Measurements from ENCODE around the gene HINT1. TPM values are rescaled to one million over a fixed set of nuclear protein-coding genes. Genes with fewer than 3 reads are reported as not detected.

HINT1 gene
- total RNA-seq, 1 donor from 2014 or later: 196 TPM

GRCh38 chr5:131151216-131151615, 13.8 kb downstream of the HINT1 start:
- H3K27ac Mint-ChIP-seq (ENCODE audit: unreplicated experiment): no peak overlapping the region
- H3K27me3 Mint-ChIP-seq (ENCODE audit: low read depth): no peaks in the 10 kb centered on the region
- DNase-seq (ENCODE audit: low spot score): no peak
- no peak for TF ChIP-seq CTCF (IDR thresholded peaks at IDR 0.05)
- no peaks in the 10 kb centered on the region for H3K4me1 Mint-ChIP-seq (ENCODE audit: low read depth)
- H3K4me3 Mint-ChIP-seq (ENCODE audit: unreplicated experiment): no peak overlapping the region
- H3K9me3 Mint-ChIP-seq (ENCODE audit: low read depth): no peaks in the 10 kb centered on the region
- no peaks in the 10 kb centered on the region for H3K36me3 Mint-ChIP-seq (ENCODE audit: low read depth)

GRCh38 chr5:131150408-131150807, 14.6 kb downstream of the HINT1 start:
- Mint-ChIP-seq H3K27me3 (ENCODE audit: low read depth) (no peaks in the 10 kb centered on the region), H3K9me3 (ENCODE audit: low read depth) (no peaks in the 10 kb centered on the region), H3K27ac (ENCODE audit: unreplicated experiment) (no peak overlapping the region), H3K4me1 (ENCODE audit: low read depth) (no peaks in the 10 kb centered on the region), H3K36me3 (ENCODE audit: low read depth) (no peaks in the 10 kb centered on the region), H3K4me3 (ENCODE audit: unreplicated experiment) (no peak overlapping the region)
- DNase-seq (ENCODE audit: low spot score): no peak
- TF ChIP-seq CTCF (IDR thresholded peaks at IDR 0.05): no peak

- Mint-ChIP-seq H3K27me3 (ENCODE audit: low read depth) (no peaks in the 10 kb centered on the region), H3K9me3 (ENCODE audit: low read depth) (no peaks in the 10 kb centered on the region), H3K4me1 (ENCODE audit: low read depth) (no peaks in the 10 kb centered on the region), H3K27ac (ENCODE audit: unreplicated experiment) (no peak overlapping the region), H3K4me3 (ENCODE audit: unreplicated experiment) (no peak overlapping the region), H3K36me3 (ENCODE audit: low read depth) (no peaks in the 10 kb centered on the region)
- no peak for TF ChIP-seq CTCF (IDR thresholded peaks at IDR 0.05)
- no peak for DNase-seq (ENCODE audit: low spot score)
Measured at GRCh38 chr5:131148835-131149234, 16.2 kb downstream of the HINT1 start.

- Mint-ChIP-seq H3K9me3 (ENCODE audit: low read depth) (peaks cover 3% of the 10 kb centered on the region), H3K27ac (ENCODE audit: unreplicated experiment) (no peak overlapping the region), H3K4me3 (ENCODE audit: unreplicated experiment) (no peak overlapping the region), H3K4me1 (ENCODE audit: low read depth) (no peaks in the 10 kb centered on the region), H3K27me3 (ENCODE audit: low read depth) (peaks cover 1% of the 10 kb centered on the region), H3K36me3 (ENCODE audit: low read depth) (no peaks in the 10 kb centered on the region)
- DNase-seq (ENCODE audit: low spot score): no peak
- no peak for TF ChIP-seq CTCF (IDR thresholded peaks at IDR 0.05)
Measured at GRCh38 chr5:131147258-131147657, 17.8 kb downstream of the HINT1 start.

GRCh38 chr5:131142970-131143617, 22.0 kb downstream of the HINT1 start:
- Mint-ChIP-seq H3K36me3 (ENCODE audit: low read depth) (no peaks in the 10 kb centered on the region), H3K27me3 (ENCODE audit: low read depth) (peaks cover 3% of the 10 kb centered on the region), H3K4me1 (ENCODE audit: low read depth) (no peaks in the 10 kb centered on the region), H3K9me3 (ENCODE audit: low read depth) (peaks cover 3% of the 10 kb centered on the region), H3K27ac (ENCODE audit: unreplicated experiment) (no peak overlapping the region), H3K4me3 (ENCODE audit: unreplicated experiment) (no peak overlapping the region)
- TF ChIP-seq CTCF (IDR thresholded peaks at IDR 0.05): no peak
- DNase-seq (ENCODE audit: low spot score): no peak

Data from chondrocyte (in vitro differentiated cells).